NCI-H1694 treated with DMSO at 0.1 percent for 48 hours (cell line): ENCODE data around the gene PNPLA5.
"Not testable (repeated sequence)": the region's sequence is repeated elsewhere in the genome, so short reads cannot be mapped to it uniquely, and the experiment has no call there.

Source experiments
- DNase-seq: peaks from one replicate; lab custom pipeline; 2025; lab: John Stamatoyannopoulos, UW

PNPLA5 gene, protein sequence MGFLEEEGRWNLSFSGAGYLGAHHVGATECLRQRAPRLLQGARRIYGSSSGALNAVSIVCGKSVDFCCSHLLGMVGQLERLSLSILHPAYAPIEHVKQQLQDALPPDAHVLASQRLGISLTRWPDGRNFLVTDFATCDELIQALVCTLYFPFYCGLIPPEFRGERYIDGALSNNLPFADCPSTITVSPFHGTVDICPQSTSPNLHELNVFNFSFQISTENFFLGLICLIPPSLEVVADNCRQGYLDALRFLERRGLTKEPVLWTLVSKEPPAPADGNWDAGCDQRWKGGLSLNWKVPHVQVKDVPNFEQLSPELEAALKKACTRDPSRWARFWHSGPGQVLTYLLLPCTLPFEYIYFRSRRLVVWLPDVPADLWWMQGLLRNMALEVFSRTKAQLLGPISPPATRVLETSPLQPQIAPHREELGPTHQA

DNA sequence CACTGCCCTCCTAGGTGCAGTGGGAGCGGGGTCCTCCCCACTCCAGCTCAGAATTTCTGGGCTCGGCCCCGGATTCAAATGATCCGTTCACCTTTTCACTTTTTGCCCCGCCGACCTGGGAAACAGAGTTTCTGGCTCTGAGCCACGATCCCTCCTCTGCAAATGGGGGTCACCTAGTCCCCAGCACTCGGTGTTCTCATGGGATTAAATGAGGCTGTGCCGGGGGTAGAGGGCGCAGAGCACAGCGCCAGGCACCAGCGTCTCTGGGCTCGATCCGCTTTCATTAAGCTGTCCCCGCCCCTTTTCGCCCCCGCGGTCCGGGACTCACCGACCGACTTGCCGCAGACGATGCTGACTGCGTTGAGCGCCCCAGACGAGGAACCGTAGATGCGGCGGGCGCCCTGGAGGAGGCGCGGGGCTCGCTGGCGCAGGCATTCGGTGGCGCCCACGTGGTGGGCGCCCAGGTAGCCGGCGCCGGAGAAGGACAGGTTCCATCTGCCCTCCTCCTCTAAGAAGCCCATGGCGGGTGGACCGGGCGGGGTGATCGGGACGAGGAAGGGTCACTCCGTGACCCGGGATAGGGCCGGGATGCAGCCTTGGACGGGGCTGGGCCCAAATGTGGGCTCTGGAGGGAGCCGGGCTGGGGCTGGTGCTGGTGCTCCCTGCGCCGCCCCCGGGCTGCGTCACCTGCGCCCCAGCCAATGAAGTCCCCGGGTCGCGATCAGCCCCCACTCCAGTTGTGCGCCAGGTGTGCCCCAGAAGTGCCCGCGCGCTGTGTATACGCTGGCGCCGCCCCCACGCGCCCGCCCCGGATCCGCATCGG lies at the start of gene PNPLA5:
Gene PNPLA5, minus strand, starts transcription at position 654 of the 823 bp plus-strand sequence. Its CDS starts 133 bp downstream, at position 521.
- no peak for DNase-seq

DNA sequence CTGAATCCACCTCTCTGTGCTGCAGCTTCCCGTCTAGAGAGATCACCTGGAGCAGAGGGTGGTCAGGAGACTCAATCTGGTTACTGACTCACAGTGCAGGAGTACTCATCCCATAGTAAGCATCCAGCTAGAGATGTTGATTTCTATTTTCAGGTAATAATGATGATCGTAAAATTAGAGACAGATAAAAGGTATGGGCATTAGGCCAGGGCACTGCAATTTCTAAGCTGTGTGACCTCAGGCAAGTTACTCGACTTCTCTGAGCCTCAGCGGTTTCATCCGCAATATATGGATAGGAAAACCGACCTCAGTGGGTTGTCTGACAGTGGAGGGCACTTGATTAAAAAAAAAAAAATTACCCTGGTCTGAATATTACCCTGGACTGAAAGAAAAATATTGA lies 49.6 kb upstream of the PNPLA5 start:
- no peak for DNase-seq

DNA sequence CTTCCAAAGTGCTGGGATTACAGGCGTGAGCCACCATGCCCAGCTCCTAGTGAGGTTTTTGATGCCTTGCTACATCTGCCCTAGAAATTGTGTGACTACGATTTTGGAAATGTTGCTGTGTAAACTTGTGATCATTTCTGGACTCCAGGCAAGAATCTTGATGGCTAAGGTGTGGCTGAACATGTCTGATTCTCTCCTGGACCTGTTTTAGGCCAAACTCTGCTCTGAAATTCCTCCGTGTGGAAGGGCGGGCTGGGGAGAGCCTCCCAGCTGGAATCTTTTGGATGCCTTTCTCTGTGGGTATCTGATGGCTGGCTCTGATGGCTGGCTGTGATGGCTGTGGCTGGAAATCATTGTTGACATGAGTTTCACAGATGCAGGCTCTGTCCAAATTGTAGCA lies 40.0 kb upstream of the PNPLA5 start:
- DNase-seq, result no peak

DNA sequence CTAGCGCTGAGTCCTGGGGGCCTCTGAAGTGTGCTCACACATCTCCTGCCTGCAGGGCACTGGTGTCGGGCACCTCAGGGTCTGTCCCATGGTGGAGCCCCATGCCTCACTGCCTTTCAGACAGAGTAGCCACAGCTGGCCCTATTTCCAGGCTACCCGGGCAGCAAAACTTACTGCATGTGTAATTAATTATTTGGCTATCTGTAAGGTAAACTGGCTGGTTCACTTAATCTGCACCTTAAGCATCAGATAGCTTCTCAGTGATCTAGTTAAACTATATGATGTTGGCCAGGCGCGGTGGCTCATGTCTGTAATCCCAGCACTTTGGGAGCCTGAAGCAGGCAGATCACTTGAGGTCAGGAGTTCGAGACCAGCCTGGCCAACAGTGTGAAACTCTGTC lies 37.1 kb upstream of the PNPLA5 start:
- no peak for DNase-seq

DNA sequence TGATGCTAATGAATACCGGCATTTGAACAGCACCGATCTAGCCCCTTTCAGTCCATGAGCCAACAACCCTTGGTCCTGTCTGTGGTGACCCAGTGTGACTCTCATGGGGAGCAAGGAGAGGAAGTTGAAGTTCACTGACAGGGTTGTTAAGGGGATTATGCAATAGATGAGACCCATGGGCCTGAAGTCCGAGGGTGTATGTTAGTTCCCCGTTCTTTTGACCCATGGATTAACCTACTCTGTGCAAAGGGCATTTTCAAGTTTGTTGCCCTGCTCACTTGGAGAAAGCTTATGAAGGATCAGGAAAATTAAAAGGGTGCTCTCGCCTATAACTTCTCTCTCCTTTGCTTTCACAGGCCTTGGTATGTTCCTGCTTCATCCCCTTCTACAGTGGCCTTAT lies 36.7 kb upstream of the PNPLA5 start:
- no peak for DNase-seq

DNA sequence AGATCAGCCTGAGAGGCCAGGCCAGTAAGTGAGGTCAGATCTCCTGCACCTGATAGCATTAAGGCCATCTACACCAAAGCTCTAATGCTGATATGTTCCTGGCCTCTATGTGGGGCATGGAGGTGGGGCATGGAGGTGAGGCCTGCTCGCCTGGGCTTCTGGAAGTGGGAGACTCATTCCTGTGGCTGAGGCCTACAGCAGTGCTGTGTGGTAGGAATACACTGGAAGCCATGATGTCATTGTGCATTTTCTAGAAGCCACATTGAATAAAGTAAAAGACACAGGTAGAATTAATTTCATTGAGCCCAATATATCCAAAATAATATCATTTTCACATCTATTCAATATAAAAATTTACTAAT lies 34.5 kb upstream of the PNPLA5 start:
- no peak for DNase-seq

DNA sequence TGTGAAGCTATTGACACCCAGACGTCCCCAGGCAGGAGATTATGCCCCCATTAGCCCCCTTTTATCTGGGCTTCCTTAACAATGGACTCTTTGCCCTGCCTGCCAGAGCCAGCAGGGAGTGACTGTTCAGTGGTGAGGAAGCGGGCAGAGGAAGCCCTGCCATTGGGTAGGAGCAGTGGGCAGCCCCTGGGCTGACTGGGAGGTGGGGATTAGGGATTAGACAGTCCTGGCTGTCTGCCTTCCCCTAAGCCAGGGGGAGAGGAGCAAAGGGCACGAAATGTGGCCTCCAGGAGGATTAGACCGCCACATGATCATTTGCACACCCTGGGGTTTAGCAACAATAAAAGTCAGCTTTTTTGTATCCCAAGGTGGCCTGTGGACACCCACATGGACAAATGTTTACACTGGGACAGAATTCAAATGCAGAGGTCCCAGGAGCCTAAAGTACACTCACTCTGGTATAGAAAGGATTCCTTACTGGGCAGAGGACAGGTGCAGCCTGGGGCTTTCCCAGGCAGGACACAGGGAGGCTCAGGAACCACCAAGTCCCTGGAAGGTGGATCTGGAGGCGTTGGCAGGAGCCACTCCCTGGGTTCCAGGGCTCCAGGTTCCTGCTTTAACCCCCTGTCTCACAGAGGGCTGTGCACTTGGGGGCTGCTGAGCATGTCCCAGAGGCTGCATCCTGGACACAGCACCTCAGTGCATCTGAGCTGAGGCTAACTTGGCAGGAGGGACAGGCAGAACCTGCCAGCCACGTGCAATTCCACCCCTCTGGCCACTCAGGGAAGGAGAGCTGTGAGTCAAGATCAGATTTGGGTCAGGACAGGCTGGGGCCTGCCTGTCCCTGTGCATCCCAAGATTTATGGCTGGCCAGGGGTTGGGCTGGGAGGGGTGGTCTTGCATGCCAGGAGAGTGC lies 33.9 kb upstream of the PNPLA5 start:
- no peak for DNase-seq

DNA sequence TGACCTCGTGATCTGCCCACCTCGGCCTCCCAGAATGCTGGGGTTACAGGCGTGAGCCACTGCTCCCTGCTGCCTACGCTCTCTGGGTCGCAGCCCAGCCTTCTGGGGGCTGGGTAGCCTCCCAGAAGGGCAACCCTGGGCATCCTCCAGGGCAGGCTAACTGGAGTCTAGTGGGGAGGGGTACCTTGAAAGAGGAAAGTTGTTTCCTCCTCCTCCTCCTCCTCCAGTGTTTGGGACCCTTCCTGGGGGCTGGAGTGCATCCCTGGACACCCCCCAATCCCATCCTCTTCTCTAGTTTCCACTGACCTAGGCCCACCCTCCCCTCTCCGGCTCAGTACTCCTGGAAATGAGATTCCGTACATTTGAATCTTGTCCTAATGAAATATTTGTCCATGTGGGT lies 33.1 kb upstream of the PNPLA5 start:
- no peak for DNase-seq

DNA sequence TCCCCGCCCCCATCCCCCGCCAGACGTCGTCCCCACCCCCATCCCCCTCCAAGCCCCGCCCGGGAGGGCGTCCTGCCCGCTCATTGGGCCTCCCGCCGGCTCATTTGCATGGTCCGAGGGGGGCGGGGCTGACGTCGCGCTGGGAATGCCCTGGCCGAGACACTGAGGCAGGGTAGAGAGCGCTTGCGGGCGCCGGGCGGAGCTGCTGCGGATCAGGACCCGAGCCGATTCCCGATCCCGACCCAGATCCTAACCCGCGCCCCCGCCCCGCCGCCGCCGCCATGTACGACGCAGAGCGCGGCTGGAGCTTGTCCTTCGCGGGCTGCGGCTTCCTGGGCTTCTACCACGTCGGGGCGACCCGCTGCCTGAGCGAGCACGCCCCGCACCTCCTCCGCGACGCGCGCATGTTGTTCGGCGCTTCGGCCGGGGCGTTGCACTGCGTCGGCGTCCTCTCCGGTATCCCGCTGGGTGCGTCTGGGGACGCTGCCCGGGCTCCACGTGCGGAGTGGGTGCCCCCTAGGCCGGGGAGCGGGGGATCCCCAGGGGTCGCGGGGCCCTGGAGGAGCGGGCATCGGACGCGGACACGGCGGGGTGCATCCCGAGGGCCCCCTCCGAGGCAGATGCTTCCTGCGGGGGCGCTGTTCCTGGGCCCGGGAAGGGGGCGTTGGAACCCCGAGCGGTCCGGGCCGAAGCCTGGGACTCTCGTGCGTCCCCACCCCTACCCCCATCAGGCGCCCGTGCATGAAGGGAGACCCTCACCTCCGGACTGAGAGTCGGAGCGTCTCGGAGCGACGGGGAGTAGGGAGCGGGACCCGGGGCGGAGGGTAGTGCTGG lies 32.0 kb upstream of the PNPLA5 start, which contains the start of gene PNPLA3:
Gene PNPLA3, plus strand, starts transcription at position 175 of the 834 bp plus-strand sequence. Its CDS starts 107 bp downstream, at position 282.
- peak; percentile 74 for DNase-seq

DNA sequence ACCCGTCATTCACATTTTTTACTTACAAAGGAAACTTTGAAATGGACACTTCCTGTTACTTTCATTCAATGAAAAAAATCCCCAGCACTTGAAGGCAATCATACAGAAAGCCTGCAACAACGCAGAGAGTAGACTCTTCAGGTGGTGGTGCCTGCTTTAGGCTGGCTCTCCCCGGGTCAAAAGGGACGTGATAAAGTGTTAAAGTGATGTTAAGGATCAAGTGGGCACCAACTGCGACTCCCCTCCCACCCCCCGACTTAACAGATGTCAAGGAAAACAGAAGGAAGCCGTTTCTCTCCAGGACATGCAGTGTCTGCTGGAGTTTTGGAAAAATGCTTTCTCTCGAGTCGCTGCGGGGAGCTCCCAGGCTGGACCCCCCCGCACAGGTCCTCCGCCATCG lies 31.4 kb upstream of the PNPLA5 start:
- peak; percentile 74 for DNase-seq

DNA sequence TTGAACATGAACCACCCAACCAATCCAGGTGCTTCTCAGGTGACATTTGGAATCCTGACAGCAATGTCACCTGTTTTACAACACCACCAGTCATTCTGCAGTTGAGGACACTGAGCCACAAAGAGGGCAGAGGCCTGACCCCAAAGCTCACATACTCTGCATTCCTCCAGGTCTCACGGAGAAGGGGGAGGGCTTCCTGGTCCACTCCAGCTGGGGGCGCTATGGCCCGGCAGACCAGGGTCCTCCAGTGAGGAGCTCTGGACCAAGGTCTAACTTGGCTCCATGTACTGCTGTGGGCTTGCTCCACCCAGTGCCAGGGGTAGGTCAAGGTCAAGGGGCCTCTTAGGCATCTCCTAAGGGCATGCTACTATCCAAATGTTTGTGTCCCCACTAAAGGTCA lies 30.3 kb upstream of the PNPLA5 start:
- DNase-seq, result no peak

DNA sequence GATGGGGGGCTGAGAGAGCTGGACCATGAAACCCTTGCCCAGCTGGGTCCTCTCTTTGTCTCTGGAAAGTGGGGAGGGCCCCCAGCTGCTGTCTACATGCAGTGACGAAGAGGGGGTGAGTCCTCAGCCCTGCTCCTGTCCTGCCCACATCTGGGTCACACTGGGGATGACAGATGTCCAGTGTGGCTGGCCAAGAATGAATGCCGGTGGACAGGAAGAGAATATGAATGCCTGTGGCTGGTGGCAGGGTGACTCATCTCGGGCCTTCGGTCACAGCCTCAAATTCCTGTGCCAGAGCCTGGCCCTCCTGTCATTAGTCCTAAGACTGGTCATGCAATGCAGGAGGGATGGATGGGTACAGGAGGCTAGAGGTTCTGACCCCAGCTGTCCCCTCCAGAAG lies 29.6 kb upstream of the PNPLA5 start:
- DNase-seq, result no peak

DNA sequence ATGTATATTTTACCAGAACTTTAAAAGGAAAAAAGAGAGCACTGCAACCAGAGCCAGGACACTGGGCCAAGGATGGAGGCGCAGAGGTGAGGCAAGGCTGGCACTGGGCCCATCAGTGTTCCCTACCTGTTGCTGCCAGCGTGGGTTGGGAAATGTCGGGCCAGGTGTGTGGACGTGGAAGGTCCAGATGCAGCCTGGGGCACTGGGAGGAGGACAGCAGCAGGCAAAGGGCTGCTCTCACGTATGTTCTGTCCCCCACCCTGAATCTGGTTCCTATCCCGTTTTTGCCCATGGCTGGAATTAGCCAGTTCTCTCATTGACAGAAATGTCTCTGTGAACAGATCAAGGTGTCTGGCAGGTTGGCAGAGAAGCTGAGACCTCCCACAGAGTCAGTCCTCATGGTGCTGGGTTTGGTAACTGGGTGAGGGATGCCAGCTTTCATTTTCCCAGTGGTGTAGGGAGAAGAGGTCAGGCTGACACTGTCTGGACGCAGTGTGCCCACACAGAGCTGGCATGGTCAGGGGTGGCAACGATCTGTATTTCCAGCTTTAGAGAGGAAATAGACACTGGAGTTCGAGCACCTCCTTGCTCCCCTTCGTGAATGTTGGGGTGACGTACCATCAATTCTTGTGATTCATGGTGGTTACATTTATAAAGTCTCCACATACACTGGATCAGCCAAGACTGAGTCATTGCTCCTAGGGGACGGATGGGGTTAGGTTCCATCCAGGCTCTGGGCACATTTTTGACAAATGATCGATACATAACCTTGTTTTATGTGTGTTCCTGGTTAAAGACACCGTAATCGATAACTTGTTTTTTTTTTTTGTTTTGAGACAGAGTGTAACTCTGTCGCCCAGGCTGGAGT lies 27.5 kb upstream of the PNPLA5 start:
- no peak for DNase-seq

DNA sequence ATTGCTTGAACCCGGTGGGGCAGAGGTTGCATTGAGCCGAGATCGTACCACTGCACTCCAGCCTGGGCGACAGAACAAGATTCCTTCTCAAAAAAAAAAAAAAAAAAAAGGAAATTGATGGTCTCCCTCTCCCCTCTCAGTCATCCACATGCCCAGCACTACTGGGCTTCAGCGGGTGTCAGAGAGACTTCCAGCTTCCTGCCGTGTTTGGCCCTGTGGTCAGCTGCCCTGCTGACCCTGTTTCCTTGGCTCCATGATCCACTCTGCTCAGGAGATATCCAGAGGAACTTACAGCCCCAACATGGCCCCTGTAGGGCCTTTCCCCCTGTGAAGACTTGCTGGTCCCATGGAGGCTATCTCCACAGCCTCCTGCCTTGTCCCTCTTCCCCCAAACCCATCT lies 25.7 kb upstream of the PNPLA5 start:
- DNase-seq, result no peak

DNA sequence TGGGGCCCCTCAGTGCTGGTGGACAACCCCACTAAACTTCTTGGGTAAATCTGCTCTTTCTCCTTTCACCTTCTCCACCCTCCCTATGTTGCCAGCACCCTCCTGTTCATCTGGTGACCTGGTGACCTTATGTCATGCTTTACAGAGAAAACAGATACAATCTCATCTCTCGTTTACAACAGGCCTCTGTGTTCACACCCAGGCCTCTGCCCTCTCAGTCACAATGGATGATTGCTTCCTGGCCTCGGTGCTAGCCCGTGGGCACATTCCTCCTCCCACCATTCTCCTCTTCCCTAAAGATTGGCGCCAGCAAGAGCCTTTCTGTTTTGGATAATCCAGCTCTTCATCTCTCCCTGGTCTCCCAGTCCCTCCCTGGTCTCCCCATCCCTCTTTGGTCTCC lies 19.5 kb upstream of the PNPLA5 start:
- DNase-seq, result no peak

DNA sequence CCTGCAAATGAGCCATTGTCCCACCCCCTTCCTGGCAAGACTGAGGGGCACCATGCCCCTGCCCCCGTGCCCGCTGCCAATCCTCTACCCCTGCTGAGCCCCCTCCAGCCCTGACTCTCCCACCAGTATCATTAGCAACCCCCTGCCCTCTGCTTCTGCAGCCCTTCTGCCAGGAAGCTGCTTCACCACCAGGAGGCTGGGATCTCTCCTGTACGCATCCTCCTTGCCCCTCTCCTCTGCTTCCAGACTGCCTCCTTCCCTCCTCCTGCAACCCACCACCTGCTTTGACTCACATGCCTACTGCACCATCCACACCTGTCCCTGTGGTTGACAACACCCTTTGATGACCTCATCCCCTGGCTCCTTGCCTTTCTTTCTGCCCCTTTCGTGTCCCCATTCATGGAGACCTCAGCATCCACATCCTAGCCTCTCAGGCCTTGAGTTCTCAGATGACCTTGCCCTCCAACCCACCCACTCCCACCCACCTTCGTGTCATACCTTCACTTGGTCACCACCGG lies 18.4 kb upstream of the PNPLA5 start:
- no peak for DNase-seq

DNA sequence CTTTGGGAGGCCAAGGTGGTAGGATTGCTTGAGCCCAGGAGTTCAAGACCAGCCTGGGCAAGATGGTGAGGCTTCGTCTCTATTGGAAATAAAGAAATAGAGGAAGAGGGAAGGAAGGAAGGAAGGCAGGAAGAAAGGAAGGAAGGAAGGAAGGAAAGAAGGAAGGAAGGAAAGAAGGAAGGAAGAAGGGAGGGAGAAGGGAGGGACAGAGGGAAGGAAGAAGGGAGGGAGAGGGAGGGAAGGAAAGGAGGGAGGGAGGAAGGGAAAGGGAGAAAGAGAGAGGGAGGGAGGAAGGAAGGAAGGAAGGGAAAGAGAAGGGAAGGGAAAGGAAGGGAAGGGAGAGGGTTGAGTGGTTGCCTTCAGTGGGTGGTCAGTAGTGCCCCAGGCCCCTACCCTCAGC lies 17.9 kb upstream of the PNPLA5 start:
- no peak for DNase-seq

DNA sequence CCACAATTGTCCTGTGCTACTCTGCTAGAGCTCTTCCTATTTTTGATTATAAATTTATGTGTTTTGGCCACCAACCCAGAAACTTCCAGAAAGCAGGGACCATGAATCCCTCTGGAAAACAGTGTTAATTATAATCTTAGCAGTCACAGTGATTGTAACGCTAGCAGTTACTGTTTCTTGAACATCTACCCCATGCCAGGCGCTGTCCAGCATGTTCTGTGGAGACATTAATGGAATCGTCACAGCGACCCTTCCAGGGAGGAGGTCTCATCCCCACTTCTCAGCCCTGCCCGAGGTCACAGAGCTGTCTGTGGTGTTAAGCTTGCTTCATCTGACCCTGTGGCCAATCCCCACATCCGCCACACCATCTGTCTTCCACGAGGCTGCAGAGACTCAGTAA lies 13.9 kb upstream of the PNPLA5 start:
- no peak for DNase-seq

DNA sequence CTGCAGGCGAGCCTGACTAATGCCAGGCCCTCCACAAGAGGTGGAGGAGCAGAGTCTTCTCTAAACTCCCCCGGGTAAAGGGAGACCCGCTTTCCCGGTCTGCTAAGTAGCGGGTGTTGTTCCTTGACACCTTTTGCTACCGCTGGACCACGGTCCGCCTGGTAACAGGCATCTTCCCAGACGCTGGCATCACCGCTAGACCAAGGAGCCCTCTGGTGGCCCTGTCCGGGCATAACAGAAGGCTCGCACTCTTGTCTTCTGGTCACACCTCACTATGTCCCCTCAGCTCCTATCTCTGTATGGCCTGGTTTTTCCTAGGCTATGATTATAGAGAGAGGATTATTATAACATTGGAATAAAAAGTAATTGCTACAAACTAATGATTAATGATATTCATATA lies 12.6 kb upstream of the PNPLA5 start:
- not testable (repeated sequence) for DNase-seq

DNA sequence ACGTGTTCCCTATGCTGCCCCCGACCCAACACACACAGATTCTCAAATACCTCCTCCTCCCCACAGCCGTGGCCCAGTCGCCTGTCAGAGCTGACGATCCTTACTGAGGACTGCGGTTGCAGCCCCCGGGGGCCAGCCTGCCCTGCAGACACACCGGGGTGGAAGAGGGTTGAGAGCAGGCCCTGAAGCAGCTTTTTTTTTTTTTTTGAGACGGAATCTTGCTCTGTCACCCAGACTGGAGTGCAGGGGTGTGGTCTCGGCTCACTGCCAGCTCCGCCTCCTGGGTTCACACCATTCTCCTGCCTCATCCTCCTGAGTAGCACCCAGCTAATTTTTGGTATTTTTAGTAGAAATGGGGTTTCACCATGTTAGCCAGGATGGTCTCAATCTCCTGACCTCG lies 11.2 kb upstream of the PNPLA5 start:
- not testable (repeated sequence) for DNase-seq
